ENCODE measurements around the gene ZNF787.

ZNF787 gene

GRCh38 chr19:56085571-56086275 lies 35.4 kb downstream of the ZNF787 start:
- no peak for DNase-seq

GRCh38 chr19:56084835-56085536 lies 36.1 kb downstream of the ZNF787 start:
- no peak for DNase-seq

GRCh38 chr19:56083668-56084067 lies 37.4 kb downstream of the ZNF787 start:
- DNase-seq, result no peak

- DNase-seq, result peak; percentile 92
Observed at GRCh38 chr19:56080669-56081401, 40.3 kb downstream of the ZNF787 start.

GRCh38 chr19:56079609-56080008 lies 41.5 kb downstream of the ZNF787 start:
- DNase-seq, result no peak

GRCh38 chr19:56076498-56076897 lies 44.6 kb downstream of the ZNF787 start:
- peak; percentile 78 for DNase-seq

- DNase-seq, result peak; percentile 51
Observed at GRCh38 chr19:56071151-56071550, 49.9 kb downstream of the ZNF787 start.

- no peak for DNase-seq
Observed at GRCh38 chr19:56069642-56070041, 51.5 kb downstream of the ZNF787 start.

- DNase-seq, result peak; percentile 74
Observed at GRCh38 chr19:56066152-56067023, 54.7 kb downstream of the ZNF787 start.

- DNase-seq, result no peak
Observed at GRCh38 chr19:56053596-56053995, 67.5 kb downstream of the ZNF787 start.

Measured in hematopoietic multipotent progenitor cell treated with erythropoietin and hydrocortisone succinate and interleukin-3 and kit ligand, for 4 days (in vitro differentiated cells).